ENCODE data around the gene RAB10.
"Not testable (repeated sequence)": the region's sequence is repeated elsewhere in the genome, so short reads cannot be mapped to it uniquely, and the experiment has no call there.

Gene RAB10

DNA sequence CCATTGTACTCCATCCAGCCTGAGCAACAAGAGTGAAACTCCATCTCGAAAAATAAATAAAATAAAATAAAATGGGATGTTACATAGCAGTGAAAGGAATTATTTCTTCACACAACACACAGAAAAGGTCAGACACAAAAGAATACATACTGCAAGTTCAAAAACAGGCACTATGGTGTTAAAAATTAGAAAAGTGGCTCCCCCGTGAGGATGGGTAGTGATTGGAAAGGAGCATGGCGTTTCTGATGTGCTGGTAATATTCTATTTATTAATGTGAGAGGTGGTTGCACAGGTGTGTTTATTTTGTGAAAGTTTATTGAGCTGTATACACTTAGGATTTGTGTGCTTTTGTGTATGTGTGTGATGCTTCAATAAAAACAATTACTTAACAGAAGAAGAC is 22.9 kb upstream of the RAB10 start:
- no peak for DNase-seq (ENCODE audit: extremely low read depth, insufficient read length)

DNA sequence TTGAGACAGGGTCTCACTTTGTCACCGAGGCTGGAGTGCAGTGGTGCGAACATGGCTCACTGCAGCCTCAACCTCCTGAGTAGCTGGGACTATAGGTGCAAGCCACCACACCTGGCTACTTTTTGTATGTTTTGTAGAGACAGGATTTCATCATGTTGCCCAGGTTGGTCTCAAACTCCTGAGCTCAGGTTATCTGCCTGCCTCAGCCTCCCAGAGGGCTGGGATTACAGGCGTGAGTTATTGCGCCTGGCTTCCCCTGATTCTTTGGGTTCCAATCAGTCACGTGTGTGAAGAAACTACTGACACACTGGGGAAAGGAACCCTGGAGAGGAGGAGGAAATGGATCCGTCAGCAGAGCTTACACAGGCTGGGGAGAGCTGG is 22.3 kb upstream of the RAB10 start:
- Histone ChIP-seq H3K36me3 (ENCODE audit: control insufficient read depth, insufficient read depth, low read length) (no peaks in the 10 kb centered on the region), H3K4me3 (replicated peaks; ENCODE audit: low read depth, low read length) (no peak overlapping the region), H3K27me3 (replicated peaks; ENCODE audit: control insufficient read depth, insufficient read depth, low read length) (no peaks in the 10 kb centered on the region)
- TF ChIP-seq, protein P1, sequence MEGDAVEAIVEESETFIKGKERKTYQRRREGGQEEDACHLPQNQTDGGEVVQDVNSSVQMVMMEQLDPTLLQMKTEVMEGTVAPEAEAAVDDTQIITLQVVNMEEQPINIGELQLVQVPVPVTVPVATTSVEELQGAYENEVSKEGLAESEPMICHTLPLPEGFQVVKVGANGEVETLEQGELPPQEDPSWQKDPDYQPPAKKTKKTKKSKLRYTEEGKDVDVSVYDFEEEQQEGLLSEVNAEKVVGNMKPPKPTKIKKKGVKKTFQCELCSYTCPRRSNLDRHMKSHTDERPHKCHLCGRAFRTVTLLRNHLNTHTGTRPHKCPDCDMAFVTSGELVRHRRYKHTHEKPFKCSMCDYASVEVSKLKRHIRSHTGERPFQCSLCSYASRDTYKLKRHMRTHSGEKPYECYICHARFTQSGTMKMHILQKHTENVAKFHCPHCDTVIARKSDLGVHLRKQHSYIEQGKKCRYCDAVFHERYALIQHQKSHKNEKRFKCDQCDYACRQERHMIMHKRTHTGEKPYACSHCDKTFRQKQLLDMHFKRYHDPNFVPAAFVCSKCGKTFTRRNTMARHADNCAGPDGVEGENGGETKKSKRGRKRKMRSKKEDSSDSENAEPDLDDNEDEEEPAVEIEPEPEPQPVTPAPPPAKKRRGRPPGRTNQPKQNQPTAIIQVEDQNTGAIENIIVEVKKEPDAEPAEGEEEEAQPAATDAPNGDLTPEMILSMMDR (IDR thresholded peaks at IDR 0.05; ENCODE audit: insufficient read depth, low read length, poor library complexity, severe bottlenecking), result no peak
- DNase-seq (ENCODE audit: extremely low read depth, insufficient read length), result no peak

More for the DNA sequence above, 22.9 kb upstream of the RAB10 start:
- H3K27me3 ChIP-seq (replicated peaks; ENCODE audit: control insufficient read depth, insufficient read depth, low read length), result no peaks in the 10 kb centered on the region
- no peak overlapping the region for H3K4me3 ChIP-seq (replicated peaks; ENCODE audit: low read depth, low read length)
- TF ChIP-seq, protein P1 (IDR thresholded peaks at IDR 0.05; ENCODE audit: insufficient read depth, low read length, poor library complexity, severe bottlenecking), result no peak
- no peaks in the 10 kb centered on the region for H3K36me3 ChIP-seq (ENCODE audit: control insufficient read depth, insufficient read depth, low read length)

DNA sequence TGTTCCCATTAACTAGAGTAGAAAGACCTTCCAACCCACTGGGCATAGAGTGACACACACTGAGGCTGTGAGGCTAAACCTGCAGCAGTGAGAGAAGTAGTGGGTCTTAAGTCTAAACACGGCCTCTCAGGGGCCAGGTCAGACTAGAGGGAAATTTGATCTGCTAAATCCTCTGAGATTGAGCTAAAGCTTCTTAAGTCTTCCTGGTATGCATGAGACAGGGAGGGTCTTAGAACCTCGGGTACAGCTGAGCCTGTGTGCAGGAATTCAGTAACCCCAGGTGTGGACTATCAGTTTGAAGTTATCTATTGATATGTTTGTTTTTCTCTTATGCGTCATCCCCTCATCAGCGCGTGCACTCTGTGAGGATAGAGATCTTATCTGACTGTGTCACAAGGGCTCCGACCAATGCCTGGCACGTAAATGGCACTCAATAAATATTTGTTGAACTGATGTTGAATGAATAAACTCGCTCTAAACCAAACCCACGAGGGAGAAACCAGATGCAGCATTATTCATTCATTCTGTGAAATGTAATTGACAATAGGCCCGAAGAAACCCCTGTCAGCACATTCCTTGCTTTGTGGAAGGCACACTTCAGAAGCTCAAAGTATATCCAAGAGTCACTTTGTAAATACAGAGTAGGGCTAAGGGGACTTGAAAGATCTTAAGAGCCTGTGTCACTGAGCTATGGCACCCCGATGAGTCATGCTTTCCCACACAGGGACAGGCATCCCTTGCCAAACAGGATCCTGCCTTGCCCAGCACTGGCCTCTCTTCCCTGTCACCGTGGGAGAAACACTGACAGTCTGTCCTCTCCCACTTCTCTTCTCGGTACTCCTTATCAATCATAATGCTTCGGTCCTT is 21.7 kb upstream of the RAB10 start:
- no peaks in the 10 kb centered on the region for H3K36me3 ChIP-seq (ENCODE audit: control insufficient read depth, insufficient read depth, low read length)
- H3K27me3 ChIP-seq (replicated peaks; ENCODE audit: control insufficient read depth, insufficient read depth, low read length), result no peaks in the 10 kb centered on the region
- H3K4me3 ChIP-seq (replicated peaks; ENCODE audit: low read depth, low read length), result no peak overlapping the region
- DNase-seq (ENCODE audit: extremely low read depth, insufficient read length), result no peak
- TF ChIP-seq, protein P1 (IDR thresholded peaks at IDR 0.05; ENCODE audit: insufficient read depth, low read length, poor library complexity, severe bottlenecking), result no peak

DNA sequence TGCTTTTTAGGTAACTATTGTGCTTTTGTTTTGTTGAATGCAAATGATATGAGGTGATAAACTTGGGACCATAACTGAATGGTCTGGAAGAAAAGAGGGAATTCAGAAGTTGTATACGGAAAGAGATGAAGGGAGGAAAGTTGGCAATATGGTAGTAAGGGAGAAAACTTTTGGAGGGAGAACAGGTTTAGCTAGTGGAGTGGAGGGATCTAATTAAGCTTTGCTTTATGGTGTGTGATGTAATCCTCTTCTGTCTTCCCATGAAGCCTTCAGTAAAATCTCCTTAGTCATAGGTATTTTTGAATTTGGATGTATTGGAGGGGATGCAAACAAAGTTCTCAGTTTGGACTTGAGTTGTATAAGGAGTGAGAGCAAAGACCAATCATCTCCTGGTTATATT is 20.2 kb upstream of the RAB10 start:
- Histone ChIP-seq H3K4me3 (replicated peaks; ENCODE audit: low read depth, low read length) (no peak overlapping the region), H3K36me3 (ENCODE audit: control insufficient read depth, insufficient read depth, low read length) (no peaks in the 10 kb centered on the region), H3K27me3 (replicated peaks; ENCODE audit: control insufficient read depth, insufficient read depth, low read length) (no peaks in the 10 kb centered on the region)
- TF ChIP-seq, protein P1 (IDR thresholded peaks at IDR 0.05; ENCODE audit: insufficient read depth, low read length, poor library complexity, severe bottlenecking), result no peak
- no peak for DNase-seq (ENCODE audit: extremely low read depth, insufficient read length)

DNA sequence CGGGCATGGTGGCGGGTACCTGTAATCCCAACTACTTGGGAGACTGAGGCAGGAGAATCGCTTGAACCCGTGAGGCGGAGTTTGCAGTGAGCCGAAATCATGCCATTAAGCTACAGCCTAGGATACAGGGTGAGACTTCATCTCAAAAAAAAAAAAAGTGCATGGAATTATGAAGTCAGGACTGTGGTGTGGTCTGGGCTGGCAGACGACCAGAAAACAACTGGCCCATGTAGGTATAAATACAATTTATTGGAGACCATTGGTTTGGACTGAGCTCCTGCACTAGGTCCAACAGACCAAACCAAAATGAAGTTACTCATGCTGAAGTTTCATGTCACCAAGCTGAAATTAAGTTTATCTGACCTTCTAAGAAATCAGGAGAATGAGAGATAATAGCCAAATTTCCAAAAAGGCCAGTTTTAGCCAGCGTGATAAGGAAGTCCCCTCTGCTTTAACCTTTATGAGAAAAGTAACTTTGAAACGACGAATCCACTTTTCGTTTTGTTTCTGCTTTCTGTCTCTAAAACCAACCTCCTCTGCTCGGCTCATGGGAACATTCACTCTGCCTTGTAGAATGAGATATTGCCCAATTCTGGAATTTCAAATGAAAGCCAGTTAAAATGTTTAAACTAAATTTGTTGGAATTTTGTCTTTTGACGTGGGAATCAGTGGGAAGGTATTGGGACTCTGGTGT is 17.7 kb upstream of the RAB10 start:
- no peak for DNase-seq (ENCODE audit: extremely low read depth, insufficient read length)
- H3K36me3 ChIP-seq (ENCODE audit: control insufficient read depth, insufficient read depth, low read length), result no peaks in the 10 kb centered on the region
- TF ChIP-seq, protein P1 (IDR thresholded peaks at IDR 0.05; ENCODE audit: insufficient read depth, low read length, poor library complexity, severe bottlenecking), result no peak
- no peak overlapping the region for H3K4me3 ChIP-seq (replicated peaks; ENCODE audit: low read depth, low read length)
- no peaks in the 10 kb centered on the region for H3K27me3 ChIP-seq (replicated peaks; ENCODE audit: control insufficient read depth, insufficient read depth, low read length)

DNA sequence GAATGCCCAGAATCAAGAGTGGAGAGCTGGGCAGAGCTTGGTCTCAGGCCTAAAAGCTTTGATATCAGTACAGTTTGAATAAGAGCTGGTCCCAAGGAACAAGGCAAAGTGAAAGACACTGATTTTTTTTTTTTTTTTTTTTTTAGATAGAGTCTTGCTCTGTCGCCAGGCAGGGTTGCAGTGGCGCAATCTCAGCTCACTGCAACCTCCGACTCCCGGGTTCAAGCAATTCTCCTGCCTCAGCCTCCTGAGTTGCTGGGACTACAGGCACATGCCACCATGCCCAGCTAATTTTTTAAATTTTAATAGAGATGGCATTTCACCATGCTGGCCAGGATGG is 17.2 kb upstream of the RAB10 start:
- H3K36me3 ChIP-seq (ENCODE audit: control insufficient read depth, insufficient read depth, low read length); H3K27me3 ChIP-seq (replicated peaks; ENCODE audit: control insufficient read depth, insufficient read depth, low read length); H3K4me3 ChIP-seq (replicated peaks; ENCODE audit: low read depth, low read length); DNase-seq (ENCODE audit: extremely low read depth, insufficient read length): not testable (repeated sequence)
